SK-N-SH treated with all-trans-retinoic acid at 6 μM for 48 hours (cell line): ENCODE results near the gene LEPR.

Experiments
- ARNTL ChIP-seq: fragments of 450-650 bp; formaldehyde crosslinking; IDR thresholded peaks from 2 replicates; pipeline ENCODE4 v1.5.0; 2020; ENCODE audit warnings: low read depth, mild to moderate bottlenecking, moderate library complexity, borderline replicate concordance
- BACH2 ChIP-seq: fragments of 250-450 bp; sonication (Bioruptor Pico); IDR thresholded peaks from 2 replicates; pipeline ENCODE4 v1.9.0; 2021; ENCODE audit warnings: mild to moderate bottlenecking, borderline replicate concordance
- CREB5 ChIP-seq: fragments of 250-450 bp; sonication (Bioruptor Pico); IDR thresholded peaks from 2 replicates; pipeline ENCODE4 v1.5.1; 2020; ENCODE audit warnings: low read depth, mild to moderate bottlenecking, moderate library complexity
- ESRRG ChIP-seq: fragments of 250-450 bp; sonication (Bioruptor Pico); IDR thresholded peaks from 2 replicates; pipeline ENCODE4 v1.6.1; 2021; ENCODE audit warnings: mild to moderate bottlenecking
- PATZ1 ChIP-seq: fragments of 250-450 bp; sonication (Bioruptor Pico); IDR thresholded peaks from 2 replicates; pipeline ENCODE4 v1.8.0; 2020; ENCODE audit warnings: mild to moderate bottlenecking, moderate library complexity, borderline replicate concordance
- POU6F1 ChIP-seq: fragments of 250-450 bp; sonication (Bioruptor Pico); IDR thresholded peaks from 2 replicates; pipeline ENCODE4 v1.8.0; 2021; ENCODE audit warnings: low read depth, mild to moderate bottlenecking, moderate library complexity, borderline replicate concordance
- PPARA ChIP-seq: fragments of 250-450 bp; sonication (Bioruptor Pico); IDR thresholded peaks from 2 replicates; pipeline ENCODE4 v1.5.0; 2020; ENCODE audit warnings: mild to moderate bottlenecking, borderline replicate concordance
- RARB ChIP-seq: fragments of 250-450 bp; sonication (Bioruptor Pico); IDR thresholded peaks from 2 replicates; pipeline ENCODE4 v1.8.0; 2021; ENCODE audit warnings: mild to moderate bottlenecking, moderate library complexity
- TCF4 ChIP-seq: fragments of 250-450 bp; sonication (Bioruptor Pico); IDR thresholded peaks from 2 replicates; pipeline ENCODE4 v1.8.0; 2021; ENCODE audit warnings: mild to moderate bottlenecking, moderate library complexity, borderline replicate concordance
- TOX ChIP-seq: fragments of 250-450 bp; sonication (Bioruptor Pico); IDR thresholded peaks from 2 replicates; pipeline ENCODE4 v1.8.0; 2021; ENCODE audit warnings: mild to moderate bottlenecking, moderate library complexity, borderline replicate concordance
- ZFP30 ChIP-seq: fragments of 450-650 bp; formaldehyde crosslinking; IDR thresholded peaks from 2 replicates; pipeline ENCODE4 v1.5.0; 2022; ENCODE audit warnings: mild to moderate bottlenecking, moderate library complexity
- ZNF565 ChIP-seq: fragments of 450-650 bp; formaldehyde crosslinking; conservative IDR thresholded peaks from 2 replicates; pipeline ENCODE4 v1.5.0; 2020; ENCODE audit warnings: low read depth, mild to moderate bottlenecking, moderate library complexity
- ZNF70 ChIP-seq: fragments of 450-650 bp; formaldehyde crosslinking; IDR thresholded peaks from 2 replicates; pipeline ENCODE4 v1.5.0; 2020; ENCODE audit warnings: mild to moderate bottlenecking, moderate library complexity

DNA sequence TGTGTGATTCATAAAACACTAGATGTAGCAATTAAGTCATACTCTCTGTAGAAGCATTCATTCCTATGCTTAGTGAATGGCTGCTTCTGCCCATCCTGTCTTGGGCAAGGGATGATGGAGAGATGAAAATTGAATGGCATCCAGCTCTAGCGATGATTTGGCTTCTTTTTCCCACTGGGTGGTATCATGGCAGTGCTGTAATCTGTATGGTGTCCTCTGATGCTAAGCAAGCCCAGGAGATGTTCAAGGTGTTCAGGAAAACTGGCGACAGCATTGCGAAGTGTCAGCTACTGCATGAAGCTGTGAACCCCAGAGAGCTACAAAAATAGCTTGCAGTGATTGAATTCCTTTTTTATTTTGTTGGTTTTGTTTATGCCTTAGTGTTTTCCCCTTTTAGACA lies 48.9 kb upstream of the LEPR start:
- TF ChIP-seq PATZ1 (CRISPR knock-in tag) = no peak
- no peak for TF ChIP-seq ARNTL (CRISPR knock-in tag)
- no peak for TF ChIP-seq POU6F1 (CRISPR knock-in tag)
- no peak for TF ChIP-seq ZNF565 (CRISPR knock-in tag)
- no peak for TF ChIP-seq PPARA (CRISPR knock-in tag)
- TF ChIP-seq ESRRG (CRISPR knock-in tag) = no peak
- TF ChIP-seq ZNF70 (CRISPR knock-in tag) = no peak
- no peak for TF ChIP-seq RARB (CRISPR knock-in tag)
- TF ChIP-seq ZFP30 (CRISPR knock-in tag) = no peak
- TF ChIP-seq CREB5 (CRISPR knock-in tag) = no peak
- no peak for TF ChIP-seq TCF4 (CRISPR knock-in tag)
- no peak for TF ChIP-seq BACH2 (CRISPR knock-in tag)
- TF ChIP-seq TOX (CRISPR knock-in tag) = no peak
